Glutamatergic neuron (in vitro differentiated cells): ENCODE results near the gene GPR137C. TPM values are rescaled to one million over a fixed set of nuclear protein-coding genes. Genes with fewer than 3 reads are reported as not detected.

ENCODE experiments used
- DNase-seq: peaks from one replicate; pipeline ENCODE4 v3.0.0; 2022
- H3K27ac Mint-ChIP-seq: one replicate; pipeline ENCODE4 v1.8.0; 2020; ENCODE audit warnings: mild to moderate bottlenecking, mixed read lengths, inconsistent platforms; ENCODE audit not compliant: unreplicated experiment
- H3K27me3 Mint-ChIP-seq: one replicate; pipeline ENCODE4 v1.8.0; 2020; ENCODE audit warnings: mild to moderate bottlenecking, moderate library complexity, mixed read lengths, inconsistent platforms; ENCODE audit not compliant: unreplicated experiment
- H3K36me3 Mint-ChIP-seq: one replicate; pipeline ENCODE4 v1.8.0; 2020; ENCODE audit warnings: mild to moderate bottlenecking, mixed read lengths, inconsistent platforms; ENCODE audit not compliant: unreplicated experiment
- H3K4me1 Mint-ChIP-seq: one replicate; pipeline ENCODE4 v1.8.0; 2020; ENCODE audit warnings: mild to moderate bottlenecking, low read depth, mixed read lengths, inconsistent platforms; ENCODE audit not compliant: unreplicated experiment
- H3K4me3 Mint-ChIP-seq: one replicate; pipeline ENCODE4 v1.8.0; 2020; ENCODE audit warnings: mild to moderate bottlenecking, mixed read lengths, inconsistent platforms; ENCODE audit not compliant: unreplicated experiment
- H3K9me3 Mint-ChIP-seq: one replicate; pipeline ENCODE4 v1.8.0; 2020; ENCODE audit warnings: mild to moderate bottlenecking, moderate library complexity, mixed read lengths, inconsistent platforms; ENCODE audit not compliant: unreplicated experiment
- CTCF ChIP-seq: fragments of 200-600 bp; sonication (generic); IDR thresholded peaks from one replicate; pipeline ENCODE4 v1.5.0; 2021; ENCODE audit not compliant: partially characterized antibody, unreplicated experiment
- total RNA-seq: library from RNA; stranded (reverse); fragmentation: NEBNext Ultra II Directional; extraction: Animal tissue kit (Norgen Biotek cat#: 25700); gene quantifications from one replicate; pipeline ENCODE4 v1.2.1, GENCODE V29; 2021; ENCODE audit not compliant: unreplicated experiment

The GPR137C gene
- total RNA-seq, 1 donor from 2014 or later: 19.5 TPM

GRCh38 chr14:52640137-52640536, 87.5 kb downstream of the GPR137C start:
- Mint-ChIP-seq H3K4me1 (no peaks in the 10 kb centered on the region), H3K27me3 (no peaks in the 10 kb centered on the region), H3K9me3 (no peaks in the 10 kb centered on the region), H3K36me3 (peaks cover 4% of the 10 kb centered on the region), H3K27ac (no peak overlapping the region), H3K4me3 (no peak overlapping the region)
- TF ChIP-seq CTCF: no peak
- DNase-seq: no peak

- DNase-seq: no peak
- TF ChIP-seq CTCF: no peak
- H3K9me3 Mint-ChIP-seq: no peaks in the 10 kb centered on the region
- no peak overlapping the region for H3K4me3 Mint-ChIP-seq
- no peaks in the 10 kb centered on the region for H3K27me3 Mint-ChIP-seq
- H3K4me1 Mint-ChIP-seq: no peaks in the 10 kb centered on the region
- H3K27ac Mint-ChIP-seq: no peak overlapping the region
- peaks cover 4% of the 10 kb centered on the region for H3K36me3 Mint-ChIP-seq
Measured at GRCh38 chr14:52641745-52642144, 89.1 kb downstream of the GPR137C start.

GRCh38 chr14:52649511-52649910, 96.9 kb downstream of the GPR137C start:
- Mint-ChIP-seq H3K36me3 (no peaks in the 10 kb centered on the region), H3K27me3 (no peaks in the 10 kb centered on the region), H3K4me1 (no peaks in the 10 kb centered on the region), H3K27ac (no peak overlapping the region), H3K4me3 (no peak overlapping the region), H3K9me3 (no peaks in the 10 kb centered on the region)
- TF ChIP-seq CTCF: no peak
- DNase-seq: no peak

GRCh38 chr14:52650774-52651173, 98.1 kb downstream of the GPR137C start:
- no peak overlapping the region for H3K4me3 Mint-ChIP-seq
- H3K9me3 Mint-ChIP-seq: no peaks in the 10 kb centered on the region
- no peaks in the 10 kb centered on the region for H3K27me3 Mint-ChIP-seq
- TF ChIP-seq CTCF: no peak
- no peaks in the 10 kb centered on the region for H3K4me1 Mint-ChIP-seq
- no peaks in the 10 kb centered on the region for H3K36me3 Mint-ChIP-seq
- H3K27ac Mint-ChIP-seq: no peak overlapping the region
- DNase-seq: no peak

GRCh38 chr14:52656905-52657304, 104.3 kb downstream of the GPR137C start:
- Mint-ChIP-seq H3K4me3 (no peak overlapping the region), H3K27ac (no peak overlapping the region), H3K9me3 (no peaks in the 10 kb centered on the region), H3K27me3 (no peaks in the 10 kb centered on the region), H3K4me1 (no peaks in the 10 kb centered on the region), H3K36me3 (no peaks in the 10 kb centered on the region)
- no peak for DNase-seq
- TF ChIP-seq CTCF: no peak
